Activated CD4-positive, CD25-positive, alpha-beta regulatory T cell treated with anti-CD3 and anti-CD28 coated beads, Interleukin-2, amount 50 U/mL, for 72 hours (primary cell): ENCODE measurements around the gene SIK2.

ENCODE experiments used
- DNase-seq: peaks from one replicate; pipeline ENCODE4 v3.0.0; 2021

Gene SIK2

DNA sequence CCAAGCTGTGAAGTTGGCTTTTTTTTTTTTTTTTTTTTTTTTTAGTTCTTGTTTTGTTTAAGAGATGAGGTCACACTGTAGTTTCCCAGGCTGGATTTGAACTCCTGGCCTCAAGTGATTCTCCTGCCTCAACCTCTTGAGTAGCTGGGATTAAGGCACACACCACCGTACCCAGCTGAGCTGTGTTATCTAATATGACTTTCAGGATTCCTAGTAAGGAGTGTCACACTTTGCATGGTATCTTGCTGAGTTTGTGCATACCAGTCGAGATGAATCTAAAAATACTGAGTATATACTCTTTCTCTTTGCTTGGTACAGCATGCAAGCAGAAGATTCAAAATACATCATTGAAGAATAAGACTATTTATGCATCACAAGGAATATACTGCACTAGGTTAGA, 58.6 kb downstream of the SIK2 start:
- no peak for DNase-seq

DNA sequence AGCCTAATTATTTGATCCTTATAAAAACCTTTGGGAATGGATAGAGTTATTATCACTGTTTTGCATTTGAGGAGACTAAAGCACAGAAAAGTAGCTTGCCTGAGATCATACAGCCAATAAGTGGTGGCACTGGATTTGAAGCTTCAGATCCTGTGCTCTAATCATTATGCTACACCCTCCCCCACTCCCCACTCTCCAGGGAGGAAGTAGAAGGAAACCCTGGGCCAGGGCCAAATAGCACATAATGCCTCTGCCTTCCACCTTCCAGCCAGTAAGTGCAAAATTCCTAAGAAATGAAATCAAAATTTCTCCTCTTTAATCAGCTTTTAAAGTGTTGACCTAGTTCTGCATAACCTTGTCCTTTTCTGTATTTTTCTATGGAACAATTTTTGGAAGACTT, 61.6 kb downstream of the SIK2 start:
- no peak for DNase-seq

DNA sequence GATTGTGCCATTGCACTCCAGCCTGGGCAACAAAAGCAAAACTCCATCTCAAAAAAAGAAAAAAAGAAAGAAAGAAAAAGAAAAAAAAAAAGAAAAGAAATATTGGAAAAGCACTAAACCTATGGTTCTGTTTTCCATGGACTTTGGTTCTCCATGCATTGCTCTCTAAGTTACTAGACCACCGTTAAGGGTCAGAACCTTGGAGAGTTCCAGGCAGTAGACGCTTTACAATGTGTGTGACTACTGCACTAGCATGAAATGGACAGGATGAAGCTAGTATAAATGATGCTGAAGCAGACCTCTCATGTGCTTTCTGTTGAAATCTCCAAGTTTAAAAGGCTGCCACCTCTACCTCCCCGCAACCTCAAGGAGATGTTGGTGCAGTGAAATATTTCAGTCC, 63.5 kb downstream of the SIK2 start:
- no peak for DNase-seq

DNA sequence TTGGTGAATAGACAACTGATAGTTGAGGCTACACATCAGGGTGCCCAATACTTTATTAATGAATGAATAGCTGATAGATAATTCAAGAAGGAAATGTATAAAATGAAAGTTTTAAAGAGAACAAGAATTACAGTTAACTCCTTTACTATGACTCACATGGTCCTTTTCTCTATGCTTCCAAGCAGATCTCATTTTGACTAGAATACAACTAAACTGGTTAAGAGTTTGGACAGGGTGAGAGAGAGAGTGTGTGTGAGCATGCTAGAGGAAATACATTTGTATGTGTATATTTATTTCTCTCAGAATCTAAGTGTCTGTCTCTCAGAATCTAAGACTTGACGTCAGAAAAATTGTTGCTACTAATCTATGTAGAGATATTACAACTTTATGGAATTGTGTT, 66.7 kb downstream of the SIK2 start:
- no peak for DNase-seq

DNA sequence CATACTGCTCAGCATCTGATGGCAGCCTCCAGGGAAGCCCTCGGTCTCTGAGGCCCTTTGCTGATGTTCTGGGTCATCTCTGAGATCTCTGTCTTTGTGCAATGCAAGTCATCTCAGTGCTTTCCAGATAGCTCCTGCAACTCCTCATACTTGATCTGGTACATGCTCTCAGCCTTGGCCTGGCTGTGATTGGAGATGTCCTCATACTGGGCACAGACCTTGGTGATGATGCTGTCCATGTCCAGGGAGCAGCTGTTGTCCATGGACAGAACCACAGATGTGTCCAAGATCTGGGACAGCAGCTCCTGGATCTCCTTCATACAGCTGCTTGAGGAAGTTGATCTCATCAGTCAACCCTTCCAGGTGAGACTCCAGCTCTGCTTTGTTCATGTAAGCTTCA, 69.1 kb downstream of the SIK2 start:
- no peak for DNase-seq

DNA sequence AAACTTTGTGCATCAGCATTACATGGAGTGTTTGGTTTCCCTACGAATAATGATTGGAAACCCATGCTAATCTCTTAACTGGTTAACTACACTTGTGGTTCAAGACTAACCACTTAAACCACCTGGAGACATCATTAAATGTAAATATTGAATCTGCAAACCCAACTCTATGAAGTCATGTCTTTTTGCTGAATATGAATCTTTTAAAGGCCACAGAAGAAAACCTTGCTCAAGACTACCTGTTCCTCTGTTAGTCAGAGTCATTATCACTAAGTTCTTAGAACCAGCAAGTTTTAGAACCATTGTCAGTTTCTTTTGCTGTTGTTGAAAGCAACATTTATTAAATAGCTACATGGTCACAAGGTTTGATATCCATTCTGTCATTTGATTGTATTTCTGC, 70.7 kb downstream of the SIK2 start:
- DNase-seq = no peak

DNA sequence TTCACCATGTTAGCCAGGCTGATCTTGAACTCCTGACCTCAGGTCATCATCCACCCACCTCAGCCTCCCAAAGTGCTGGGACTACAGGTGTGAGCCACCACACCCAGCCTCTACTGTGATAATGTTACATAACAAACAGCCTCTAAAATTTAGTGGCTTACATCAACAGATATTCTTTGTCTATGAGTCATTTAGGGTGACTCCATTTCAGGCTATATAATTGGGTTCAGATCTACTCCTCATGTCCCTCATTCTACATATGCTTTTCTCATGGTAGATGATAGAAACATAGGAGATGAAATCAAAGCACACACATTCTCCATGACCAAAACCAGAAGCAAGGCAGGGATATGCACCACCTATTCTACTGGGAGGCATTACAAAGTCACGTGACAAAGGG, 72.7 kb downstream of the SIK2 start:
- DNase-seq = no peak

DNA sequence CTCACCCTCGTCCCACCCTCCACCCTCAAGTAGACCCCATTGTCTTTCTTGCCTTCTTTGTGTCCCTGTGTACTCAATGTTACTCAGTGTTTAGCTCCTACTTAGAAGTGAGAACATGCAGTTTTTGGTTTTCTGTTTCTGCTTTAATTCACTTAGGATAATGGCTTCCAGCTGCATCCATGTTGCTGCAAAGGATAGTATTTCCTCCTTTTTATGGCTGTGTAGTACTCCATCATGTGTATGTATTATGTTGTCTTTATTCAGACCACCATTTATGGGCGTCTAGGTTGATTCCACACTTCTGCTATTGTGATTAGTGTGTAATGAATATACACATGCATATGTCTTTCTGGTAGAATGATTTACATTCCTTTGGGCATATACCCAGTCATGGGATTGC, 73.6 kb downstream of the SIK2 start:
- no peak for DNase-seq

DNA sequence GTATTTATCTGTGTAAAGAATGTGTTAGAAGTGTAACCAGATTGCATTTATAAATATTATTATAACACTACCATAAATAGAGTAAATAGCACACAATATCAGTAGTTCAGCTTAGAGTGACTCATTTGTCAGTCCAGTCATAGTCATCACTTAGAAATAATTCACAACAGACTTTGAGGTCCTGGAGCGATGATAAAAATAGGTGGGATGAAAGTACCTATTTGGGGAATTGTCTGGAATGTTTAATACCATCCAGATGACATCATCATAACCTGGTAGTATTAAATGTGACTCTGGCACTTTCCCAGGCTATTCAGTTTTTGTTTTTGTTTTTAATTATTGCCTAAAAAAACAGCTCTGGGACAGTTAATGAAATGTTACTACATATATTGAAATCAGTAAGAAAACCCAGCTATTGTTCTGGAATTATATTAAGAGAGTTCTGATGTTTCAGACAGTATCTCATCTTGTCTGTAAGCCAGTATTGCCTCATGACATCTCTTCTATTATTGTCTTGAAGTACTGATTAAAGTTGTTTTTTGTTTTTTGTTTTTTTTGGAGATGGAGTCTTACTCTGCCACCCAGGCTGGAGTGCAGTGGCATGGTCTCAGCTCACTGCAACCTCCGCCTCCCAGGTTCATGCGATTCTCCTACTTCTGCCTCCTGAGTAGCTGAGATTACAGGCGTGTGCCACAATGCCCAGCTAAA, 74.8 kb downstream of the SIK2 start:
- DNase-seq = no peak

DNA sequence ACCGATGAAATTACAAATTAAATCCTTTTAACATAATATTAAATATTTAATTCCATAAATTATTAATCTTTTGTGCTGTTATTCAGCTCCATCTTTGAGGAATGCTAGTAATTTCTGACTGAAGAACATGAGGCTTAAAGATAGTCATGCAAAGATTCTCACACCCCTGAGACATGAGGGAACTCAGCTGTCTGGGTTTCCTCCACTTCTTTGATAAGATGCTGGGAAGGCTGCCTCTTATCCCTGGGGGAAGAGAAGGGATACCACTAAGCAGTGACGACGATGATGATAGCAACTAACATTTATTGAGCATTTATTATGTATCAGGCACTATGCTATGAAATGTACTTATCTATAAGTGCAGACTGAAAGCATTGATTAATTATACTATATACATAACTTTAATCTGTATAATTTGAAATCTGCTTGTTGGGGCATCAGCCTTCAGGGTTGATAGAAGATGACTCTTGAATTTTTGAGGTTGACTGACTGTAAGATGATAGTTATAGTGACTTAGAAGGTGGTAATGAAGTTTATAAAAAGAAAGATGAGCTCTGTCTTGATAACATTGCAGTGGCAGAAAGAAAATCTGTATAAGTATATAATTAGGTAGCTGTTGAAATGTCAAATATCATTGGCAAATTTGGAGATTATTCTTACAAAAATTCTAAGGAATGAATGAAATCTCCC, 78.4 kb downstream of the SIK2 start:
- no peak for DNase-seq

DNA sequence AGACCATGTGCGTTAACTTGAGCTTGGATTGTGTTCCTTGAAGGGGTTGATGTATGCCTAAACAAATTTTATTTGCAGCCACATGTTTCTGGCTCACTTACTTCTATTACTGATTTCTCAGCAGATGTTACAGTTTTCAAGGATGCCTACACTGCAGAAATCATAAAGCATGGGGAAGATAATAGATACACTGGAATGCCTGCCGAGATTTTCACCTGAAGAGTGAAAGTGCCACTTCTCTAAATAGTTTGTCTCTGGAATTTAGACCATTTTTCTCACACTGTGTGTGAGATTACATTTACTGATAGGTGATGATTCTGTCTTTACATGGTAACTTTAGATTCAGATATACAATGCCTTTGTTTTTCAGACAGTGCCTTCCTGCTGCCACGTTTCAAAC, 81.6 kb downstream of the SIK2 start:
- no peak for DNase-seq

DNA sequence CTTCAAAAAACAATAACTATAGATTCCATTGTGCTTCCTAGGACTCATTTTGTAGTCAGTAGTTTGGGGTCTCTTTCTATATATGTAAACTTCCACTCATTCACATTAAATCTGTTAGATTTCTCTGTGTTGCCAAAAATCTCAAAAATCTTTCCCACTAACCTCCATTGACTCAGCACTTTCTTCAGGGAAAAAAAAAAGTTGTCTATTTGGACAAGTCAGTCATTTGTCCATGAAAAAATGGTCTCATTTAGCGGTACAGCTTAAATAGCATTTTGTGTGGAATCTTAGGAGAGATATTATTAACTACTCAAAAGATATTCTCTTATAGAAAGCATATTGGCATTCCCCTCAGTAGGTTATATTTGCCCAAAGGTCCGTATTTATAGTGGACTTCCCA, 82.0 kb downstream of the SIK2 start:
- DNase-seq = no peak

DNA sequence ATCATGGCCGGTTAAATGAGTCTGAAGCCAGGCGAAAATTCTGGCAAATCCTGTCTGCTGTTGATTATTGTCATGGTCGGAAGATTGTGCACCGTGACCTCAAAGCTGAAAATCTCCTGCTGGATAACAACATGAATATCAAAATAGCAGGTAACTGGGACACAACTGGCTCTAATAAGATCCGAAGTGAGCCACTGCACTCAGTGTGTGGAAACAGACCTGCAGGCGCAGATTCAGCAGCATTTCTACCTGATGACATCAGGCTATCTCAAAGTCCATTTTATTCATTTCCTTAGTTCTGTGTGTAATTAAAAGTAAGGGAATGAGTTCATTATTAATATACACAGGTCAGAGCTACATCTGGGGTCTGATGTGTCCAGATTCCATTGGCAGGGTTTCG, 85.8 kb downstream of the SIK2 start:
- DNase-seq = no peak

DNA sequence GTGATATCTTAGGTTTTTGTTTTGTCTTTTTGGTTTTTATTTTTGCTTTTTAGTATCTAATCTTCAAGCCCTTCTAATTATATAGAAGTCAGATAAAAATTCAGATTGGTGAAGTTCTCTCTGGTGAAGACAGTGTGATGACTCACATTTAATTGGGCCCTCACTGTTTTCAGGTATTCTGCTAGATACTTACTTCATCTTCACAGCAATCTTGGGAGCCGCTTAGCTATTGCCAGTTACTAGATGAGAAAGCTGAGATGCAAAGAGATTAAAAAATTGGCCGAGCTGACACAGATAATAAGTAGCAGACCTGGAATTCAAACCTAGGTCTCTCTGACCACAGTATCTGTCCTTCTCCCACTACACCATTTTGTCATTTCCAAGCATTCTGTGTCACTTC, 88.9 kb downstream of the SIK2 start:
- DNase-seq = no peak

DNA sequence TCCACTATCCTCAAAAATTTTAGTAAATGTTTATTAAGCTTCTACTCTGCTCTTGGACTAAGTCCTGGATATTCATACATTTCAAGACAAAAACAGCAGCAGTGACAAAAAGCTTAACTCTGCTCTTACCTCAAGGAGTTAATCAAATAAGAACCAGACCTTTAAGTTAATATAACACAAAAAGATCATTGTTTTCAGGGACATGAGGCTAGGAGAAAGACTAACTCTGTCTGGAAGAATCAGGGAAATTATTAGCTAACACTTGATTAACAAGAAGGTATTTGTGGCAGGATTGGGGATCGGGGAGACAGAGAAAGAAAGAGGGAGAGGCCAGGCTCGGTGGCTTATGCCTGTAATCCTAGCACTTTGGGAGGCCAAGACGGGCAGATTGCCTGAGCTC, 89.5 kb downstream of the SIK2 start:
- DNase-seq = no peak

DNA sequence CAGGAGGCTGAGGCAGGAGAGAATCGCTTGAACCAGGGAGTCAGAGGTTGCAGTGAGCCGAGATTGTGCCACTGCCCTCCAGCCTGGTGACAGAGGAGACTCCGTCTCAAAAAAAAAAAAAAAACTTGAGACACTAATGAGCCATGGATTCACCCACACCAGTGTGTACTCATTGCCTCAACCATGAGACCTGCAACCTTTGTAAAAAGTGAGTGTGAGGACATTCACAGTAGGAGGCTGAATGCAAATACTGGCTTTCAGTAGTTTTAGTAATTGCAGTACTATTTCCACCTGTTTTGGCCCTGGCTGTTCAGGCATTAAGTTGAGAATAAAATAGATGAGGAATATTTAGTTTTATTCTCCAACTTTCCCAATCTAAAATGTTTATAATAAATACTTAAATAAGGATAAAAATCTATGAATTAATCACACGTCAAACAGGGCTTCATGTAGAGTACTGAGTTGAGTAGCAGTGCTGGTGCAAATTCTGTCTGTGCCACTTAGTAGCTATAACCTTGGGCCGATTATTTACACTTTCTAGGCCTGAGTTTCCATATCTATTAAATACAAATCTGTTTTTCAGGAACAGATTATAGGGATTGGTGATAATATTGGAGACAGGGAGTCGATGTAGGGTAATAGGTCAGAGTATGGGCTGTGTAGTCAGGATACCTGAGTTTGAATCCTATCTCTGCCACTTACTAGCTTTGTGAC, 91.1 kb downstream of the SIK2 start:
- no peak for DNase-seq

DNA sequence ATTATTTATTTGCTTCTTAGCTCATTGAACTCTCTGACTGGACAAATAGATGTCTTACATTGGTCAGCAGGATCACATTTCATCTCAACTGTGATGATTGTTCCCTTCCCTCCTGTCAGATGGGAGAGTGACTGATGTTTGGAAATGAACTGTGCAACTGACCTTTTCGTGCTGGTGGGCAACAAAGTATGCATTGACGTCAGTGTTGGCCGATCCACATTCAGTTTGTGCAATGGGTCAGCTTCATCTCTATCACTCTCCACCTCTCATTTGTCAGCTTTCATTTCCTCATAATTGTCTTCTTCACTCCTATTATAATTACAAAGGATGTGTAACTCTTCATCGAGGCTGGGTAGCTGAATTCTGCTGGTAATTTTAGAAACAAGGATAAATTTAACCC, 92.6 kb downstream of the SIK2 start:
- no peak for DNase-seq

DNA sequence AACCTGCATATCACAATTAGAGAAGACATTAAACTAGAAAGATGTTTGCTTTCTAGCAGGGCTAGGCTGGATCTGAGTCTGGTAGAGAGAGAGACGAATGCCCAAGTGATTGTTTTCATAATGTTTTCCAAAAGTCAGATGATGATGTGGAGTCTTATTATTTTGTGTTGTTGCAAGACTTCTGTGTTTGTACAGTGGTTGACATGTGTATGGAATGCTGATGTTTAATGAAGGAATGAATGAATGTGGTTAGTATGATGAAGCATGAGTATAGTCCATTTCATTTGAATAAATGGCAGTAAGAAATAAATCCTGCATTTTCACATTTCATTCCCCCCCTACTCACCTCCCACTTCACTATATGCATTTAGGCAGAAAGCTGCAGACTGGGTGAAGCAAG, 94.3 kb downstream of the SIK2 start:
- no peak for DNase-seq

DNA sequence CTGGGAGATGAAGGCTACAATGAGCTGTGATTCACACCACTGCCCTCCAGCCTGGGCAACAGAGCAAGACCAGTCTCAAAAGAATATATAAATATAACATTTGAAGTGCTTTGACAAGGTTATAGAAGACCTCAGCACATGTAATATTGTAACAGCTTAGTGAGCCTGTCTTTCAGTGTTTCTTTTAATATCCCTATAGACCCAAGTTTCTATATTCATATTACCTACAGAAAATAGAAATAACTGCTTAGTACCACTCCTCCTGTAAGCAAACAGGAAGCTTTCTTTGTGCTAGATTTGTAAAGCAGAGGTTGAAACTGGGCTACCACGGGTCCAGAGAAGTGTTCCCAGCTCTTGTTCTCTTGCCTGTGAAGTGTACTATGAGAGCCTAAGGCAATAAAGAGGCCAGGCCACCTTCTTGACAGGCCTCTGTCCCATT, 95.7 kb downstream of the SIK2 start:
- no peak for DNase-seq

DNA sequence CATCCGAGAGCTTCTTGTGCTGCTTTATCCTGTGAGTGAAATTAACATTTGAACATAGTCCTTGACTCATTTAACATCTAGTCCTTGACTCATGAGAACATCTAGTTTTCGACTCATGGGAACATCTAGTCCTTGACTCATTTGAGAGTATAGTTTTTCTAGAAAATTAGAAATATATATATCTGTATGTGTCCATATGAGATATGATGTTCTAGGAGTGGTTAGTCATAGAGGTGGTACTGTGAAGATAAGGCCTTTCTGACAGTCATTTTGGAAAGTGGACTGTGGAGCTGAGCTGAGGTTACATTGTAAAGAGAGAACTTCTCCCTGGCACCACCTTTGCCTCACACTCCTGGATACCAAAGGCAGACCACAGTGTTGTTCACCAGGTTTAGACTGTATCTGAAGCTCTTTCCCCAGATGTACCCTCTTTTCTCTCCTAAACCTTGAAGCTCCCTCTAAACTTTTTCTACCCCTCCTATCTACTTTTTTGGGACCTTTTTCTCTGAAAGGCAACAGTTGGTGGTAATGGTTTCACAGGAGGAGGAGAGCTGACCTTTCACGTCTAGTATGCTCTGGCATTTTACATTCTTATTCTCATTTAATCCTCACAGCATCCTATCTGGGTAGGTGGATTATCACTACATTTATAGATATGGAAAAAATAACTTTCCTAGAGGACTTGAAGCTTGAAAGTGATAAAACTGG, 96.8 kb downstream of the SIK2 start:
- no peak for DNase-seq

DNA sequence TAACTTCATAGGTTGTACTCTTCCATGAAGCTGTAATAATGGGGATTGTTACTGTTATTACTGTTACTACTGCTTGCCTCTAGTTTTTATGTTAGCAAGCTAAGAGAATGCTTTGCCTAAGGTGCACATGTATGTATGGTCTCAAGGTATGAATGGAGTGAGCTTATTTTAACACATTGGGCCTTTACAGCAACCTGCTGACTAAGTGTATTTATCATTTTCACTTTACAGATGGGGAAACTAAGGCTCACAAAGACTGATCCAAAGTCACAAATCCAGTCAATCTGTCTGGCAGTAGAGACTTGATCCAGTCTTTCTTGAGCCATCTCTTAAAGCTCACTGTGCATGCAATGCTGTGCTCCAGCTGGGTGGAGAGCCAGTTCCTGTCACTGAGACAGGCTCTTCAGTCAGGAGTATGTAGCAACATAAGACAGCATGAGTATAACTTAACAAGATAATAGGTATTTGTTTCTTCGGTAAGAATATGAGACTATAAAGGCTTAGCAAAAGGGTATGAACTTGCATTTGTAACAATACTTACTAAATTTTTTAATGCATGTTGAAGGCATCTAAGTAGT, 97.4 kb downstream of the SIK2 start:
- DNase-seq = no peak

DNA sequence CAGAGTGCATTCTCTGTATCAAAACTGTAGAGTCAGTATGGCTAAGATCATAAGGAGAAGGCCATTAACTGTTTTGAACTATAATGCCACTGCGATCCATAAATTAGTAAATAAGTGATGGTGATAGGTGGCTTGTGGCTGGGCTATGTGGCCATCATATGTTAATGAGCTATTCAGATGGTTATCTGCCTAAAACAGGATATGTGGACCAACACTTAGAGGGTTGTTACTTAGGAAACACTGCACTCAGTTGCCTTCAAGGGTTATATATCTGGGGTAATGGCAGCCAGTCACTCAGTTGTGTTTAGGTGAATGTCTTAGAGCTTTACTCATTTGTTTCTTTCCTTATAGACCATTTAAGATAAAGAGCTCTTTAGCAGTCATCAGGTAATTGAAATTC, 97.9 kb downstream of the SIK2 start:
- no peak for DNase-seq

DNA sequence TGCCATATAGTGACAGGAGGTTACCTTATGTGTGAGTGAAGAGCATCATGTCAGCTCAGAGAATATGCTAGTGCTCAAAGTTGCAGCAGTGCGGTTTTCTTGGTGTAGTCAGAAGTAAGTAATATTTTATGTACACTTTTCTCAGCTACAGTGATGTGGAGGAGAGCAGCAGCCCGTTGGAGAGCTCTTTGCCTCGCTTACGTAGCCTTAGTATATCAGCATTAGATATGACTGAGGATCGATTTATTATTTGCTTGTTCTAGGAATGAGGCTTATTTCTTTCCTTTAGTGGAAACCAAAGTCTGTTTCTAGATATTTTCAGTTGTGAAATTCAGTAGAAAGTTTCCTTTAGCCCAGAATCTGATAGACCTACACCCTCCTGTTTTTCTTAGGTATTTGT, 100.4 kb downstream of the SIK2 start:
- no peak for DNase-seq
